ENCODE results near the gene FHIP1A.

DNA sequence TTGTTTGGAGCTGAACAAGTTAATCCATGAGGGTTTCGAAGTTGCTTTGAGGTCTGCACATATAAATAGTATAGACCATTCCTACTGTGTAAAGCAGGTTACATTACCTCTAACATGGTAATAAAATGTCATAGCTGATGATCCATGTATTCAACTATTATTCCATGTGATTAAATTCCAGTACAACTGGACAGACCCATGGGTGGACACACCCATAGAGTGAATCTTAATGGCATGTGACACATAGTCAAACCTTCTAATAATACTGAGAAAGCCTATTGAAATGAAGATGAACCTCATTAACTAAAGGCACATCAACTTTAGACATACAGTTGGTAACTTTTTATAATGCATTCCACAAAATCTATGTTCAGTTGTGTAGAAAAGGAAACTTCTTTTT, 28.5 kb downstream of the FHIP1A start:
- TF ChIP-seq, protein P1, sequence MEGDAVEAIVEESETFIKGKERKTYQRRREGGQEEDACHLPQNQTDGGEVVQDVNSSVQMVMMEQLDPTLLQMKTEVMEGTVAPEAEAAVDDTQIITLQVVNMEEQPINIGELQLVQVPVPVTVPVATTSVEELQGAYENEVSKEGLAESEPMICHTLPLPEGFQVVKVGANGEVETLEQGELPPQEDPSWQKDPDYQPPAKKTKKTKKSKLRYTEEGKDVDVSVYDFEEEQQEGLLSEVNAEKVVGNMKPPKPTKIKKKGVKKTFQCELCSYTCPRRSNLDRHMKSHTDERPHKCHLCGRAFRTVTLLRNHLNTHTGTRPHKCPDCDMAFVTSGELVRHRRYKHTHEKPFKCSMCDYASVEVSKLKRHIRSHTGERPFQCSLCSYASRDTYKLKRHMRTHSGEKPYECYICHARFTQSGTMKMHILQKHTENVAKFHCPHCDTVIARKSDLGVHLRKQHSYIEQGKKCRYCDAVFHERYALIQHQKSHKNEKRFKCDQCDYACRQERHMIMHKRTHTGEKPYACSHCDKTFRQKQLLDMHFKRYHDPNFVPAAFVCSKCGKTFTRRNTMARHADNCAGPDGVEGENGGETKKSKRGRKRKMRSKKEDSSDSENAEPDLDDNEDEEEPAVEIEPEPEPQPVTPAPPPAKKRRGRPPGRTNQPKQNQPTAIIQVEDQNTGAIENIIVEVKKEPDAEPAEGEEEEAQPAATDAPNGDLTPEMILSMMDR (IDR thresholded peaks at IDR 0.05), result no peak
- TF ChIP-seq POLR2A (IDR thresholded peaks at IDR 0.05), result no peak

Data from adrenal gland (tissue), 5 donors.